ENCODE data around the gene ESPNL.

ESPNL gene

GRCh38 chr2:238090887-238091286, 9.3 kb upstream of the ESPNL start:
- Mint-ChIP-seq H3K36me3 (peaks cover 27% of the 10 kb centered on the region), H3K4me1 (peaks cover 10% of the 10 kb centered on the region), H3K4me3 (no peak overlapping the region), H3K9me3 (no peaks in the 10 kb centered on the region), H3K27ac (no peak overlapping the region), H3K27me3 (no peaks in the 10 kb centered on the region)
- ATAC-seq, result no peak

DNA sequence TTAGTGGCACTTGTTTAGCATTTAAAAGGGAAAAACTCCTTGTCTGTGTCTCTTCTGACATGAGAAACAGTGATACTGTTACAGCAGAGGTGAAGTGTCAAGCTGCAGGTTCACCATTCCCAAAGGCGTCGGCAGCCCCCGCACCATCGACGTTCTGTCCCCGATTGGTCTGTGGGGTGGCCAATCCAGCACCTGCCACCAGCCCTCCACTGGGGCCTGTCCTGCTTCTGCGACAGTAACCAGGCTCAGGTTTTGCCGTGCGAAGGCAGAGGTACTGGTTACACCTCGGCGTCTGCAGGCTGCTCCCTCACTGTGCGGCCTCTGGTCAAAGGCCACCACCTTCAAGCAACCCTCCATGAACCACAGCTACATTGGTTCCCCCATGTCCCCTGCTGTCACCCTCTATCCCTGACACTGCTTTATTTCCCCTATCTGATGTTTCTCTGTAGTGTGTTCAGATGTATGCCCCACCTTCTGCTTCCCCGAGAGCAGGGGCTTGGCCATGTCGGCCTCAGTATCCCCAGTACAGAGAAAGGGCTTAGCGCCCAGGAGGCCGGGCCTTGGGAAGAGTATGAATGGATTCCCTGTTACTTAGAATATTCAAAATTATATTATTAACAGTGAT, 8.6 kb upstream of the ESPNL start:
- Mint-ChIP-seq H3K9me3 (no peaks in the 10 kb centered on the region), H3K4me1 (peaks cover 10% of the 10 kb centered on the region), H3K36me3 (peaks cover 24% of the 10 kb centered on the region), H3K4me3 (no peak overlapping the region), H3K27ac (no peak overlapping the region), H3K27me3 (no peaks in the 10 kb centered on the region)
- no peak for ATAC-seq

- peaks cover 3% of the 10 kb centered on the region for H3K4me1 Mint-ChIP-seq
- no peaks in the 10 kb centered on the region for H3K27me3 Mint-ChIP-seq
- H3K27ac Mint-ChIP-seq, result no peak overlapping the region
- H3K4me3 Mint-ChIP-seq, result no peak overlapping the region
- H3K9me3 Mint-ChIP-seq, result no peaks in the 10 kb centered on the region
- H3K36me3 Mint-ChIP-seq, result peaks cover 24% of the 10 kb centered on the region
- ATAC-seq, result no peak
Measured at GRCh38 chr2:238092486-238093035, 7.6 kb upstream of the ESPNL start.

DNA sequence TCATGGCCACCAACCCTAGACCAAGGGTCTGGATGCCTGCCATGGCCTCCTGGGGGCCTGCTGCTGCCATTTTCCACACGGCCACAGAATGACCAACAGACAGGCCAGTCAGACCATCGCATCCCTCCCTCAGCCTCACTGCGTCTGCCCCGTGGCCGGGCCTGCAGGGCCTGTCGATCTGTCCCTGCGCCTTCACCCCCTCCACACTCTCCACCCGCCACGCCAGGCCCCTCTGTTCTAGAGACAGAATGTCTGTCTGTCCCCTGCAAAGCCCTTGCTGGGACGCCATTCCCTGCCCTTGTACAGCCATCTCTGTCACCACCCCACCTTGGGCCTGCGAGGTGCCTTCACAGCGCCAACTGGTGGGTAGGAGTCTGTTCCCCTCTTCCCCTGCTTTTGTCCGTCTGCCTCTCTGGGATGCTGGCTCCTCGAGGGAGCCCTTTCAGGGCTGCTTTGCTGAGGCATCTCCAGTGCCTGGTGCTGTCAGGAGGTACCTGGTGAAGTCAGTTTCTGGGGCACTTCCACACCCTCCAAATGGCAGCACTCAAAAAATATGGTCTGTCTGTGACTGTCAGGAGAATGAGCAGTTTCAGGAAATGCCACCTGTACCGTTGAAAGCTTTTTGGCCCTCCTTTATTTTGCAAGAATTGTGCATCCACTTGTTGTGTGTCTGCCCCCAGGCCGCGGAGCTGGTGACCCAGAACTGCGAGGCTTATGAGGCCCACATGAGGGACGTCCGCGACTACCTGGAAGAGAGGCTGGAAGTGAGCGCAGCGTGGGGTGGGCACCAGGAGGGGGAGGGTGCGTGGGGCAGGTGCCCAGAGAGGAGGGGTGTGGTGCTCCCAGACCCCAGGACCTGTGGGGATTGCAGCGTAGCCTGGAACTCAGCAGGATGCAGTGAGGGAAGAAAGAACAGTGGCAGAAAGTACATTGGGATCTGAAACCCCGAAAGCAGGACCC, 6.7 kb upstream of the ESPNL start:
- Mint-ChIP-seq H3K9me3 (no peaks in the 10 kb centered on the region), H3K4me3 (no peak overlapping the region), H3K4me1 (peaks cover 7% of the 10 kb centered on the region), H3K27me3 (no peaks in the 10 kb centered on the region), H3K36me3 (peaks cover 24% of the 10 kb centered on the region), H3K27ac (no peak overlapping the region)
- ATAC-seq, result no peak

DNA sequence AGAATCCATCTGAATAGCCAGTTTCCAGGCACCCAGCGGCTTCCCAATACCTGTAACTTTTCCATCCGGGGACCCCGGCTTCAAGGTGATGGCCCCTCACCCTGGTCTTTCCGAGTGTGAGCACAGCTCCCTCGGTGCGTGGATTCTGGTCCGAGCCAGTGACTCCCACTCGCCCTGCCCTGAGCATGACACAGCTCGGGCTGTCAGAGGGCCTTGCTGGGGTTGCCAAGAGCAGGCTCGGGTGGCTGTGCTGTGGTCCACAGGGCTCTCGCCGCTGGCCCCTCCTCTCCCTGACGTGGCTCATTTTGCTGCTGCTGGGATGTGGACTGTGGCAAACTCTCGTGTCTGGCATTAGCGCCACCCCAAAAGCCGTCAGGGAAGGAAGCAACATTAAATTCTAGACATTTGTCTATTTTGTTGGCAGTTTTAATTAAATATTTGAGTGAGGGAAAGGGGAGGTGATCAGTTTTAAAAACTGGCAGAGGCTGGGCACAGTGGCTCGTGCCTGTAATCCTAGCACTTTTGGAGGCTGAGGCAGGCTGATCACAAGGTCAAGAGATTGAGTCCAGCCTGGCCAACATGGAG, 5.6 kb upstream of the ESPNL start:
- Mint-ChIP-seq H3K27ac (no peak overlapping the region), H3K9me3 (no peaks in the 10 kb centered on the region), H3K4me1 (peaks cover 18% of the 10 kb centered on the region), H3K27me3 (no peaks in the 10 kb centered on the region), H3K36me3 (peaks cover 15% of the 10 kb centered on the region), H3K4me3 (no peak overlapping the region)
- no peak for ATAC-seq

- peaks cover 22% of the 10 kb centered on the region for H3K4me1 Mint-ChIP-seq
Measured at GRCh38 chr2:238095143-238095542, 5.0 kb upstream of the ESPNL start.

GRCh38 chr2:238096311-238097011, 3.7 kb upstream of the ESPNL start:
- H3K36me3 Mint-ChIP-seq, result peaks cover 8% of the 10 kb centered on the region
- no peak overlapping the region for H3K4me3 Mint-ChIP-seq
- H3K9me3 Mint-ChIP-seq, result no peaks in the 10 kb centered on the region
- peak overlapping the region; percentile 99 for H3K27ac Mint-ChIP-seq
- no peaks in the 10 kb centered on the region for H3K27me3 Mint-ChIP-seq
- ATAC-seq, result no peak
- H3K4me1 Mint-ChIP-seq, result peaks cover 26% of the 10 kb centered on the region

More at GRCh38 chr2:238095143-238095542, 5.0 kb upstream of the ESPNL start:
- peaks cover 15% of the 10 kb centered on the region for H3K36me3 Mint-ChIP-seq
- H3K9me3 Mint-ChIP-seq, result no peaks in the 10 kb centered on the region
- H3K27me3 Mint-ChIP-seq, result no peaks in the 10 kb centered on the region
- ATAC-seq, result no peak
- H3K27ac Mint-ChIP-seq, result no peak overlapping the region
- H3K4me3 Mint-ChIP-seq, result no peak overlapping the region

- peaks cover 27% of the 10 kb centered on the region for H3K4me1 Mint-ChIP-seq
- no peaks in the 10 kb centered on the region for H3K9me3 Mint-ChIP-seq
- H3K36me3 Mint-ChIP-seq, result peaks cover 8% of the 10 kb centered on the region
- ATAC-seq, result no peak
- no peaks in the 10 kb centered on the region for H3K27me3 Mint-ChIP-seq
- peak overlapping the region; percentile 99 for H3K27ac Mint-ChIP-seq
- no peak overlapping the region for H3K4me3 Mint-ChIP-seq
Measured at GRCh38 chr2:238097201-238097987, 2.7 kb upstream of the ESPNL start.

DNA sequence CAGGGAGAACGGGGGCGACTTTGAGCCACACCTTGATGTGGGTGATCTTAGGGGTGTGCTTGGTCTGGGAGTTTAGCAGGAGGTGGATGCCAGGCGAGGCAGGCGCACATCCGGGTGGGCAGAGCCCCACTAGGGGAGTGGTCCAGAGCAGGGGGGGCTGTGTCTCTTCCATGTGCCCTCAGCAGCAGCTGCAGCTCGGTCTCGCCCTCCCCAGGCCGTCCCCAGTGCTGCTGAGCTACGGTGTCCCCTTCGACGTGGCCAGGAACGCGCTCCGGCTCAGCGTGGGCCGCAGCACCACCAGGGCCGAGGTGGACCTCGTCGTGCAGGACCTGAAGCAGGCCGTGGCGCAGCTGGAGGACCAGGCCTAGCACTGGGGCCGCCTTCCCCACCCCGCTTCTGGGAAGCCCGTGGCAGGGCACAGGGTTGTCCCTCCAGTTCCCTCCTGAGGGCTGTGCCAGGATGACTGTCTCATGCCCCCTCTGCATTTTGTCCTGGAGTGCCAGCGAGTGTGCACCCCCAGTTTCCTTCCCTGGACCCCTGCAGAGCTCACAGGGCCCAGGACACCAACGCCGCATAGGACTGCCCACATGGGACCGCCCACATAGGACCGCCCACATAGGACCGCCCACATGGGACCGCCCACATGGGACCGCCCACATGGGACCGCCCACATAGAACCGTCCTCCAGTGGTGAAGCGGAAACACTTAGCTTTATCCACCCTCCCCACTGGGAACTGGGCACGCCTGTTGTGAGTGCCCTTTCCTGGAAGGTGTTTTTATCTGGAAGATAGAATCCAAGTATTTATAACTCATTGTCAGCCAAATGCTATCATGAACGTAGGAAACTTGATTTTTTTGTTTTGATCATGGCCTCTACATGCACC, 1.9 kb upstream of the ESPNL start:
- H3K27me3 Mint-ChIP-seq, result no peaks in the 10 kb centered on the region
- H3K27ac Mint-ChIP-seq, result peak overlapping the region; percentile 99
- peaks cover under 1% of the 10 kb centered on the region for H3K36me3 Mint-ChIP-seq
- ATAC-seq, result peak; percentile 86
- peaks cover 33% of the 10 kb centered on the region for H3K4me1 Mint-ChIP-seq
- H3K4me3 Mint-ChIP-seq, result peak overlapping the region; percentile 83
- H3K9me3 Mint-ChIP-seq, result no peaks in the 10 kb centered on the region

DNA sequence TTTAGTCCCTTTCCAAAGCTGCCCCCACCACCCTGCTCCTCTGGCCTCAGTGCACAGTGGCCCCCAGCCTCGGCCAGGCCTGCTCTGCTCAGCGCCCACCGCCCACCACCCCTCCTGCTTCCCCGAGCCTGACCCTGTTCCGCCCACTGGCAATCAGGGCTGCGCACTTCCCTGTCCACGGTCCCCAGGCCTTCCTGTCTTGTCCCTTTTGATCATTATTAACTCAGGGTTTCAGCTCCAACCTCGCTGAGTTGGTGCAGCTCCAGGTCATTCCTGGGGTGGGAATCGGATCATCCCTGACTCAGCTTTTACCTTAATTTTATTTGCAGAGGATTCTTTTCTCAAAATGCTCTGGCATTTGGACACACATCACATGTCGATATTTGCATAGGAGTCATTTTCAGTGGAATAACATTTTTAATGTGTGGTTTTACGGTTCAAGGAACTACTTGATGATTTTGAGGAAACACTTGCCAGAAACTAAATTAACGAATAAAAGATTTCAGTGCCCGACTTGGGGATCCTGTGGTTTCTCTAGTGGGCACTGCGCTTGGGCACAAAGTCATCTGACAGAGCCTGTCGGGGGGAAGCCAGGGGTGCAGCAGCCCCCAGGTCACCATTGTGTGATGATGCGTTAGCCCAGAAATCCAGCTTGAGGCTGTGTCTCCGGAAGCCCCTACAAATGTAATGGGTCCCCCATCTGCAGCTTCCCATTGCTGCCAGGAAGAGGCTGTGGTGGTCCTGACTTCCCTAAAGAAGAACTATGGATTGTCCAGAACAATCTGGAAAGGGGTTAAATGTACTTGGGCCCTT, 1.0 kb upstream of the ESPNL start:
- peak; percentile 70 for ATAC-seq
- peak overlapping the region; percentile 83 for H3K4me3 Mint-ChIP-seq
- peak overlapping the region; percentile 99 for H3K27ac Mint-ChIP-seq

DNA sequence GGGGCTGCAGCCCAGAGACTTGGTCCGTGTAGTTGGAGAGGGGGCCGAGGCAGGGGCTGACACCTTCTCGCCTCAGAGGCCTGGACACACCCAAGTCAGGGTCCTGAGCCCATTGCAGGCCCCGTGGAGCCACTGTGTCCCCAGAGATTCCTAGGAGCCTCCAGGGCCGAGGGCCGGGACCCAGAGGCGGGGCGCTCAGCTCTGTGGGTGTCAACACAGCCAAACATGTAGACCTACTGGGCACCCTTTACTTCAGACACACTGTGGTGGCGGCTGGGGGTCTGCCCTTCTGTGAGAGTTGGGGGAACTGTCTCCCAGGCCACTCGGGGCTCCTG, 459 bp upstream of the ESPNL start:
- H3K27ac Mint-ChIP-seq, result peak overlapping the region; percentile 99
- no peaks in the 10 kb centered on the region for H3K27me3 Mint-ChIP-seq
- peak overlapping the region; percentile 83 for H3K4me3 Mint-ChIP-seq
- peaks cover 42% of the 10 kb centered on the region for H3K4me1 Mint-ChIP-seq
- ATAC-seq, result no peak
- H3K36me3 Mint-ChIP-seq, result no peaks in the 10 kb centered on the region
- no peaks in the 10 kb centered on the region for H3K9me3 Mint-ChIP-seq

More for the DNA sequence above, 1.0 kb upstream of the ESPNL start:
- Mint-ChIP-seq H3K36me3 (no peaks in the 10 kb centered on the region), H3K27me3 (no peaks in the 10 kb centered on the region), H3K9me3 (no peaks in the 10 kb centered on the region), H3K4me1 (peaks cover 36% of the 10 kb centered on the region)

DNA sequence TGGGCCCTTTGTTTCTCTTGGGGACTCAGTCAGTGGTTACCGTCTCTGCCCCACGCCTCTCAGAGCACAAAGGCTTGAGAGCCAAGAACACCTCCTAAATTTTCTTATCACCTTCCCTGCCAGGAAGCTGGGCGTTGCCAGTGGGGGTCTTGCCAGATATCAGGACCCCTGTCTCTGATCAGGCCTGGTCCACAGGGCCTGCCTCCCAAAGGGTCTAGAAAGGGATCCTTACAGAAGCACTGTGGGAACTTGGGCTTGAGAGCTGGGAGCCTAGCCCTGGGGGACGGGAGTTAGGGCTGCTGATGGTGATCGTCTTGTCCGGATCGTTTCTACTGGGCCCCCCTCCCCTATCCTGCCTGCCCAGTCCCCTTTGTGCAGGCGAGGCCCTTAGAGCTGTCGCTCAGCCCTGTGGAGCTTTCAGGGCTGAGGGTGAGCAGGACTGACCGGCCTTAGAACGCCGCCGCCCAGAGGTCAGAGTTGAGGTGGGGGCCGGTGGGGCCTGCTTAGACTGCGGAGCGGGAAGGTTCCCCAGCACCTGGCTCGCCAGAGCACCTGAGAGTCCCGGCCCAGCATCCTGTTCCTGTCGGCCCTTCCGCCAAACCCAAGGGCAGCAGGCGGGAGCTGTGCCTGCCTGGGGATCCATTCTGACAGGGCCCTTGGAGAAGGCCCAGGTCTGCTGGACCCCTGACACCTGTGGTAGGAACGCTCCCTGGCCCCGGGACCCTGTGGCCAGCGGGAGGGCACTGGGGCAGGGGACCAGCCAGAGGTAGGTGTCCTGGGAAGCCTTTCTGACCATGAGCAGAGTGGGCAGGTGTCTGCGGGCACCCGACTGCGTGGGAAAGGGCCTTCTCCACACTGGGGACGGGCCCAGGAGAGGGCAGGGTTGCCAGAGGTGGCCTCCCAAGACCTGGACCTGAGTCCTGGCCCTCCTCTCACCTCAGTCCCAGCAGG, 956 bp downstream of the ESPNL start:
- Mint-ChIP-seq H3K4me3 (no peak overlapping the region), H3K4me1 (peaks cover 56% of the 10 kb centered on the region), H3K27ac (peak overlapping the region; percentile 99), H3K36me3 (no peaks in the 10 kb centered on the region), H3K9me3 (no peaks in the 10 kb centered on the region), H3K27me3 (no peaks in the 10 kb centered on the region)
- no peak for ATAC-seq
